ENCODE measurements around the gene THRAP3.

THRAP3 gene

DNA sequence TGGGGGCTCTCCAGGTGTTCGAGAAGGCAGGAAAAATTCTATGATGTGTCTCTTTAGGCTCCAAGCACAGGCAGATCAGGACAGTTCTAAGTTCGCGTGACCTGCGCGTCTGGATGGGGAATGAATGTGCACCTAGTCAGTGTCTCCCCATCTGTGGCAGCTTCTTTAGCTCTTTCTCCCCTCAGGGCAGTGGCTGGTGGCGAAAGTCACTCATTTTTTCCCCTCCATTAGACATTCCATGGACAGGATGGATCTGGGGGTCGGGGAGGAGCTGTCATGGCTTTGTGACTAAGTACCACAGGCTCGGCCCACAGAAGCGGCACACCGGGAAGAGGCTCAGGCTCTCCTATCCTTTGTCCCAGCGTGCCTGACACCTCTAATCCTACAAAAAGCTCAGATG, 130.2 kb downstream of the THRAP3 start:
- no peak for DNase-seq
